Measurements from ENCODE around the gene CYTH1. TPM values are rescaled to one million over a fixed set of nuclear protein-coding genes. Genes with fewer than 3 reads are reported as not detected.

Gene CYTH1
- total RNA-seq, 1 experiment from 2014 or later, result 46.7 TPM

DNA sequence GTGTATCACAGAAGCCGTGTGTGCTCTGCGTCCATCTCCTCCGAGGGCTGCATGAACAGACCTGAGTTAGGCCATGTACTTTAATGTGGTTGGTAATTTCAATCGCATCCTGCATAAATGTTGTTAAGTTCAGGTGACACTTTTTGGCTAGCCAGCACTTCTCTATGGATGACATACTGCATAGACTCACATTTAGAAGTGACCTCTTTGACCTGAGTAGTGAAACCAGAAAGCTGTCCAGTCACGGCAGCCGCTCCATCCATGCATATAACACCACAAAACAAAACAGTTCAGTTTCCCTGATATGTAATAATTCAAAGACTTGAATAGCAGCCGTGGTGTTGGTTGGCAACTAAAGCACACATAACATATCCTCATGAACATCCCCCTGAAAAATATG, 94.1 kb downstream of the CYTH1 start:
- intact Hi-C loops (cut with micrococcal nuclease; ENCODE audit: unreplicated experiment), result no loop called here
- no peaks in the 10 kb centered on the region for H3K4me1 ChIP-seq (ENCODE audit: control insufficient read depth, insufficient read depth, low read length)
- ChIA-PET CTCF (no interaction called here), POLR2A (no interaction called here)
- H3K27me3 ChIP-seq (ENCODE audit: control insufficient read depth, insufficient read depth, low read length), result no peaks in the 10 kb centered on the region
- in situ Hi-C loops (cut with HindIII; ENCODE audit: low pct_unique_long_range_greater_than_20kb, low sequenced_read_pairs), result no loop called here
- H3K36me3 ChIP-seq (ENCODE audit: control insufficient read depth, insufficient read depth, low read length), result no peaks in the 10 kb centered on the region; the same call in 1 of the 2 replicates
- no peak overlapping the region for H3K4me3 ChIP-seq (ENCODE audit: low read depth in 2 of 2, low read length in 2 of 2)
- H3K9me3 ChIP-seq (ENCODE audit: control insufficient read depth, insufficient read depth, low read depth, low read length), result no peaks in the 10 kb centered on the region
- ATAC-seq (no peak), DNase-seq (ENCODE audit: low read depth, low spot score) (no peak)
- no peak overlapping the region for H3K27ac ChIP-seq (ENCODE audit: low read length)
- TF ChIP-seq, protein P1, sequence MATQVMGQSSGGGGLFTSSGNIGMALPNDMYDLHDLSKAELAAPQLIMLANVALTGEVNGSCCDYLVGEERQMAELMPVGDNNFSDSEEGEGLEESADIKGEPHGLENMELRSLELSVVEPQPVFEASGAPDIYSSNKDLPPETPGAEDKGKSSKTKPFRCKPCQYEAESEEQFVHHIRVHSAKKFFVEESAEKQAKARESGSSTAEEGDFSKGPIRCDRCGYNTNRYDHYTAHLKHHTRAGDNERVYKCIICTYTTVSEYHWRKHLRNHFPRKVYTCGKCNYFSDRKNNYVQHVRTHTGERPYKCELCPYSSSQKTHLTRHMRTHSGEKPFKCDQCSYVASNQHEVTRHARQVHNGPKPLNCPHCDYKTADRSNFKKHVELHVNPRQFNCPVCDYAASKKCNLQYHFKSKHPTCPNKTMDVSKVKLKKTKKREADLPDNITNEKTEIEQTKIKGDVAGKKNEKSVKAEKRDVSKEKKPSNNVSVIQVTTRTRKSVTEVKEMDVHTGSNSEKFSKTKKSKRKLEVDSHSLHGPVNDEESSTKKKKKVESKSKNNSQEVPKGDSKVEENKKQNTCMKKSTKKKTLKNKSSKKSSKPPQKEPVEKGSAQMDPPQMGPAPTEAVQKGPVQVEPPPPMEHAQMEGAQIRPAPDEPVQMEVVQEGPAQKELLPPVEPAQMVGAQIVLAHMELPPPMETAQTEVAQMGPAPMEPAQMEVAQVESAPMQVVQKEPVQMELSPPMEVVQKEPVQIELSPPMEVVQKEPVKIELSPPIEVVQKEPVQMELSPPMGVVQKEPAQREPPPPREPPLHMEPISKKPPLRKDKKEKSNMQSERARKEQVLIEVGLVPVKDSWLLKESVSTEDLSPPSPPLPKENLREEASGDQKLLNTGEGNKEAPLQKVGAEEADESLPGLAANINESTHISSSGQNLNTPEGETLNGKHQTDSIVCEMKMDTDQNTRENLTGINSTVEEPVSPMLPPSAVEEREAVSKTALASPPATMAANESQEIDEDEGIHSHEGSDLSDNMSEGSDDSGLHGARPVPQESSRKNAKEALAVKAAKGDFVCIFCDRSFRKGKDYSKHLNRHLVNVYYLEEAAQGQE (IDR thresholded peaks at IDR 0.05; ENCODE audit: insufficient read depth in 1 of 2, low read depth in 2 of 2, low read length in 1 of 2), result no peak
- TF ChIP-seq POLR2AphosphoS5 (IDR thresholded peaks at IDR 0.05; ENCODE audit: low read depth, low read length), result no peak
- no peak for TF ChIP-seq CTCF (IDR thresholded peaks at IDR 0.05)
- no peak for TF ChIP-seq TCF7L2 (IDR thresholded peaks at IDR 0.05; ENCODE audit: low read depth, low read length)
- TF ChIP-seq SIN3A (IDR thresholded peaks at IDR 0.05; ENCODE audit: borderline replicate concordance, insufficient read depth, low read depth, low read length), result no peak
- BruUV-seq (replicated peaks), result no TSS peak

- intact Hi-C loops (cut with micrococcal nuclease; ENCODE audit: unreplicated experiment), result no loop called here
- BruUV-seq (replicated peaks), result no TSS peak
These were observed 94.9 kb downstream of the CYTH1 start for GRCh38 chr17:78687125-78687524.

More at GRCh38 chr17:78687125-78687524, 94.9 kb downstream of the CYTH1 start:
- no peaks in the 10 kb centered on the region for H3K9me3 ChIP-seq (ENCODE audit: control insufficient read depth, insufficient read depth, low read depth, low read length)
- TF ChIP-seq SIN3A (IDR thresholded peaks at IDR 0.05; ENCODE audit: borderline replicate concordance, insufficient read depth, low read depth, low read length) (no peak), POLR2AphosphoS5 (IDR thresholded peaks at IDR 0.05; ENCODE audit: low read depth, low read length) (no peak), CTCF (IDR thresholded peaks at IDR 0.05) (no peak), TCF7L2 (IDR thresholded peaks at IDR 0.05; ENCODE audit: low read depth, low read length) (no peak)
- TF ChIP-seq, protein P1 (IDR thresholded peaks at IDR 0.05; ENCODE audit: insufficient read depth in 1 of 2, low read depth in 2 of 2, low read length in 1 of 2), result no peak
- ATAC-seq (no peak), DNase-seq (ENCODE audit: low read depth, low spot score) (no peak)
- no peaks in the 10 kb centered on the region for H3K4me1 ChIP-seq (ENCODE audit: control insufficient read depth, insufficient read depth, low read length)
- H3K4me3 ChIP-seq (ENCODE audit: low read depth in 2 of 2, low read length in 2 of 2), result no peak overlapping the region
- no peak overlapping the region for H3K27ac ChIP-seq (ENCODE audit: low read length)
- ChIA-PET CTCF (no interaction called here), POLR2A (no interaction called here)
- in situ Hi-C loops (cut with HindIII; ENCODE audit: low pct_unique_long_range_greater_than_20kb, low sequenced_read_pairs), result no loop called here
- no peaks in the 10 kb centered on the region for H3K27me3 ChIP-seq (ENCODE audit: control insufficient read depth, insufficient read depth, low read length)
- no peaks in the 10 kb centered on the region; the same call in 1 of the 2 replicates for H3K36me3 ChIP-seq (ENCODE audit: control insufficient read depth, insufficient read depth, low read length)
